22Rv1 (cell line): ENCODE data around the gene CHMP1A.

ENCODE experiments used
- ZFX ChIP-seq: fragments of 450-650 bp; IDR thresholded peaks from 2 replicates; pipeline ENCODE4 v1.6.1; 2017; ENCODE audit warnings: antibody characterized with exemption, borderline replicate concordance
- TF ChIP-seq, protein P1 (sequence below): fragments of 450-650 bp; IDR thresholded peaks from 2 replicates; pipeline ENCODE4 v1.5.1; 2017; ENCODE audit warnings: mild to moderate bottlenecking

DNA sequence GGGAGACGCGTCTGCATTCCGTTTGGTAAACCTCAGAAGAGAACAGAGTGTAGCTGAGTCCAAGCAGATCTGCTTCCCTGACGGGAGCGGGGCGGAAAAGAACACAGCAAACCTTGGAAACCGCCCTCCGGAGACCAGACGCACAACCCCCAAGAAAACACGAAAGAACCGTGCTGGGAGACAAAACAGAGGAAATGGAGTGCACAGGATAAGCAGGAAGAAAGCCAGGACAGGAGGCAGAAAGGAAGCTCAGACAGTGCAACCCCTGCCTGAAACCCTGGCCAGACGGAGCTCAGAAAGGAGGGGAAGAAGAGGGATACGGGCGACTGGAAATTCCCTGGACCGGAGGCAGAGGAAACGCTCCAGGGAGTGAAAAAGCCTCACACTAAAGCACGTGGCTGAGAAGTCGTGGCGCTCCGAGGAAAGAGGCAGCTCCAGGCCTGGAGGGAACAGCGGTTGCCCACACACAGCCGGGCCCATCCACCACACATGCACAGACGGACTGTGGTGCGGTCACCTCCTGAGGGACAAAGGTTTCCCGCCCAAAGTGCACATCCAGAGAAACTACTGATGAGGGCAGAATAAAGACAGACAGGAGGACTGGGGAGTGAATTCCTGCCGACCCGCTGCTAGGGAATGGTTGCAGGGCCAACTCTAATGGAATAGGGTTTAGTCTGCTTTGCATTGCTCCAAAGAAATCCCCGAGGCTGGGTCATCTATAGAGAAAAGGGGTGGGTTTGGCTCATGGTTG is 33.8 kb downstream of the CHMP1A start:
- TF ChIP-seq, protein P1, sequence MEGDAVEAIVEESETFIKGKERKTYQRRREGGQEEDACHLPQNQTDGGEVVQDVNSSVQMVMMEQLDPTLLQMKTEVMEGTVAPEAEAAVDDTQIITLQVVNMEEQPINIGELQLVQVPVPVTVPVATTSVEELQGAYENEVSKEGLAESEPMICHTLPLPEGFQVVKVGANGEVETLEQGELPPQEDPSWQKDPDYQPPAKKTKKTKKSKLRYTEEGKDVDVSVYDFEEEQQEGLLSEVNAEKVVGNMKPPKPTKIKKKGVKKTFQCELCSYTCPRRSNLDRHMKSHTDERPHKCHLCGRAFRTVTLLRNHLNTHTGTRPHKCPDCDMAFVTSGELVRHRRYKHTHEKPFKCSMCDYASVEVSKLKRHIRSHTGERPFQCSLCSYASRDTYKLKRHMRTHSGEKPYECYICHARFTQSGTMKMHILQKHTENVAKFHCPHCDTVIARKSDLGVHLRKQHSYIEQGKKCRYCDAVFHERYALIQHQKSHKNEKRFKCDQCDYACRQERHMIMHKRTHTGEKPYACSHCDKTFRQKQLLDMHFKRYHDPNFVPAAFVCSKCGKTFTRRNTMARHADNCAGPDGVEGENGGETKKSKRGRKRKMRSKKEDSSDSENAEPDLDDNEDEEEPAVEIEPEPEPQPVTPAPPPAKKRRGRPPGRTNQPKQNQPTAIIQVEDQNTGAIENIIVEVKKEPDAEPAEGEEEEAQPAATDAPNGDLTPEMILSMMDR: no peak
- no peak for TF ChIP-seq ZFX
